Memory B cell (primary cell): Measurements from ENCODE around the gene HOXD3.

Source experiments
- ATAC-seq: fragments of 150-1000 bp; cut with Tn5 transposase; 2 replicates; pipeline ENCODE4 v1.10.0; 2021; ENCODE audit warnings: low read depth, mild to moderate bottlenecking, moderate library complexity
- DNase-seq, 2 donors: peaks; one replicate each; pipeline ENCODE4 v3.0.0; 2022; ENCODE audit warnings: low spot score in 2 of 2
- H3K27ac Mint-ChIP-seq: one replicate; pipeline ENCODE4 v1.8.0; 2022; ENCODE audit warnings: mild to moderate bottlenecking, moderate library complexity, mixed read lengths
- H3K27me3 Mint-ChIP-seq: one replicate; pipeline ENCODE4 v1.8.0; 2022; ENCODE audit warnings: mixed read lengths
- H3K36me3 Mint-ChIP-seq: one replicate; pipeline ENCODE4 v1.8.0; 2022; ENCODE audit warnings: mild to moderate bottlenecking, mixed read lengths
- H3K4me1 Mint-ChIP-seq: one replicate; pipeline ENCODE4 v1.8.0; 2022; ENCODE audit warnings: mixed read lengths
- H3K4me3 Mint-ChIP-seq: one replicate; pipeline ENCODE4 v1.8.0; 2022; ENCODE audit warnings: mild to moderate bottlenecking, moderate library complexity, mixed read lengths
- H3K9me3 Mint-ChIP-seq: one replicate; pipeline ENCODE4 v1.8.0; 2022; ENCODE audit warnings: mixed read lengths

Gene HOXD3

GRCh38 chr2:176126929-176127773, 30.0 kb upstream of the HOXD3 start:
- H3K27ac Mint-ChIP-seq = peak overlapping the region; percentile 78
- peak; percentile 66 to 74 for DNase-seq
- H3K27me3 Mint-ChIP-seq = peaks cover 30% of the 10 kb centered on the region
- no peak overlapping the region for H3K4me3 Mint-ChIP-seq
- ATAC-seq = peak; percentile 37
- H3K4me1 Mint-ChIP-seq = peaks cover 2% of the 10 kb centered on the region
- peaks cover 2% of the 10 kb centered on the region for H3K36me3 Mint-ChIP-seq
- H3K9me3 Mint-ChIP-seq = no peaks in the 10 kb centered on the region

- peaks cover 2% of the 10 kb centered on the region for H3K36me3 Mint-ChIP-seq
Observed at GRCh38 chr2:176127774-176128072, 29.4 kb upstream of the HOXD3 start.

GRCh38 chr2:176128172-176128981, 28.7 kb upstream of the HOXD3 start:
- DNase-seq (no peak), ATAC-seq (no peak)
- Mint-ChIP-seq H3K27ac (peak overlapping the region; percentile 78), H3K9me3 (no peaks in the 10 kb centered on the region), H3K4me1 (peaks cover 5% of the 10 kb centered on the region), H3K36me3 (peaks cover 2% of the 10 kb centered on the region), H3K27me3 (peaks cover 35% of the 10 kb centered on the region), H3K4me3 (no peak overlapping the region)

More at GRCh38 chr2:176127774-176128072, 29.4 kb upstream of the HOXD3 start:
- Mint-ChIP-seq H3K27me3 (peaks cover 34% of the 10 kb centered on the region), H3K9me3 (no peaks in the 10 kb centered on the region), H3K4me1 (peaks cover 5% of the 10 kb centered on the region), H3K27ac (peak overlapping the region; percentile 78), H3K4me3 (no peak overlapping the region)
- ATAC-seq (no peak), DNase-seq (no peak)

DNA sequence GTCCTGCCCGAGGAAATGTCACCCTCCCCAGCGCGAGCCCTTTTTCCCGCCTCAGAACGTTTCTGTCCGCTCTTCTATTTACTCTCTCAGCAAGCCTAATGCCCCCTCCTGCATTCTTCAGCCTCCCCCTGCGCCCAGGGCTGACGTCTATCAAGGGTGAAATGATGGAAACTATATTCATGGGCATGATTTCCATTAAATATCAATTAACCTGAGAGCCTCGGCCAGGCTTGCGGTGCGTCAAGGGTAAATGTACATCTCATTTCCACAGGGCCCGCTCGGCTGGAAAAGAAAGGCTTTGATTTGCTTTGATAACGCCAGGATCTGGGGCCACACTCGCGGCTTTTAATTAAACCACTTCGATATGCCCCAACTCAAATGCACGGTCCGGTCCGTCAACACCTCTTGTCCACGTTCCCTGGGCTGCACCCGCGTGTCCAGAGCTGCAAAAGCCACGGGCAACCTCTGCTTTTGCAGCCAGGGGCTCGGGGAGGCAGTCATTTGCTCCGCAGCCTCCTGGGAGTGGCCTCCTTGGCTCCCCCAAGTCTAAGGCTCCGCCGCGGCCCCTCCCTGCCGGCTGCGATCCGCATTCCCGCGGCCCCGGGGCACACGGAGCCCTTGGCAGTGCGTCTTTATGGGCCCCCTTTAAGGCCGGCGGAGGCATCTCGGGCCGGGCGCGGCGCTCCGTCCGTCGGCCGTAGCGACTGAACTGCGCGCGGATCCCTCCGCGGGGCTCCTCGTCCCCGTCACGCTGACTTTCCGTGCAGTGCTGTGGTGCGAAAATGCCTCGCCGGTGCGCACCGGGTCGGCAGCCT, 27.9 kb upstream of the HOXD3 start, which contains the start of gene HOXD8:
HOXD8 (plus strand) TSS at position 724 of the 815 bp plus-strand sequence. CDS start 662 bp downstream, outside the sequence.
- ATAC-seq (no peak), DNase-seq (no peak)
- peaks cover 2% of the 10 kb centered on the region for H3K36me3 Mint-ChIP-seq
- peaks cover 5% of the 10 kb centered on the region for H3K4me1 Mint-ChIP-seq
- H3K27ac Mint-ChIP-seq = peak within 1 kb of the TSS; percentile 78
- peaks cover 34% of the 10 kb centered on the region for H3K27me3 Mint-ChIP-seq
- no peak within 1 kb of the TSS for H3K4me3 Mint-ChIP-seq
- H3K9me3 Mint-ChIP-seq = no peaks in the 10 kb centered on the region

DNA sequence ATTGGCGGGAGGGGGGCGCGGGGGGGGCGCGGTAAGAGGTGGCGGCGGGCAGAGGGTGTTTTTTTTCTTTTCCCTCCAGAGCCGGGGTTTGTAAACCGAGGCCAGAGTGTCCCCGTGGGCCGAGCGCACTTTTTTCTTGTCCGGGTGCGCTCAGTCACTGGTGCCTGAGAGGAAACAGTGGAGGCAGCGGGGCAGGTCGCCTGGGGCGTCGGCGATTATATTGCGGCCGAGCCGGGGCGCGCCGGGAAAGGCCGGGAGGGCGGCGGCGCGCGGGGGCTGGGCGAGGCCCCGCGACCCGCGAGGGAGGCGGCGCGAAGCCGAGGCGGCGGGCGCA, 27.3 kb upstream of the HOXD3 start:
- DNase-seq = no peak
- peaks cover 2% of the 10 kb centered on the region for H3K36me3 Mint-ChIP-seq
- ATAC-seq = no peak
- no peak overlapping the region for H3K4me3 Mint-ChIP-seq
- peaks cover 31% of the 10 kb centered on the region for H3K27me3 Mint-ChIP-seq
- H3K27ac Mint-ChIP-seq = no peak overlapping the region
- peaks cover 5% of the 10 kb centered on the region for H3K4me1 Mint-ChIP-seq
- no peaks in the 10 kb centered on the region for H3K9me3 Mint-ChIP-seq

DNA sequence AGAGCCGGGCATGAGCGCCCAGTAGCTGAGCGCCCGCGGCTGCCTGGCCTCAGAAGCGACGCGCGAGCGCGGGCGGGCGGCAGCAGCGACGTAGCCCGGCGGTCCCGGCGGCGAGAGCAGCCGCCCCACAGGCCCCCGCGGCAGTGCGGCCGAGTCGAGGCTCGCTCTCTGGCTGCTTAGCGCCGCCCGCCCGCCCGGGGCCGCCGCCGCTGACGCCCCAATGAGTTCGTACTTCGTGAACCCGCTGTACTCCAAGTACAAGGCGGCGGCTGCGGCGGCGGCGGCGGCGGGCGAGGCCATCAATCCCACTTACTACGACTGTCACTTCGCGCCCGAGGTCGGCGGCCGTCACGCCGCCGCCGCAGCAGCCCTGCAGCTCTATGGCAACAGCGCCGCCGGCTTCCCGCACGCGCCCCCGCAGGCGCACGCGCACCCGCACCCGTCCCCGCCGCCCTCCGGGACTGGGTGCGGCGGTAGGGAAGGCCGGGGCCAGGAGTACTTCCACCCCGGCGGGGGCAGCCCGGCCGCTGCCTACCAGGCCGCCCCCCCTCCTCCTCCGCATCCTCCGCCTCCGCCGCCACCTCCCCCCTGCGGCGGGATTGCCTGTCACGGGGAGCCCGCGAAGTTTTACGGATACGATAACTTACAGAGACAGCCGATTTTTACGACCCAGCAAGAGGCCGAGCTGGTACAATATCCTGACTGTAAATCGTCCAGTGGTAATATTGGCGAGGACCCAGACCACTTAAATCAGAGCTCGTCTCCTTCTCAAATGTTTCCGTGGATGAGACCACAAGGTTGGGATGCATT, 26.8 kb upstream of the HOXD3 start:
- Mint-ChIP-seq H3K9me3 (no peaks in the 10 kb centered on the region), H3K27me3 (peaks cover 29% of the 10 kb centered on the region), H3K36me3 (peaks cover 2% of the 10 kb centered on the region), H3K4me1 (peaks cover 5% of the 10 kb centered on the region), H3K27ac (peak overlapping the region; percentile 87), H3K4me3 (peak overlapping the region; percentile 29)
- ATAC-seq (no peak), DNase-seq (no peak)

DNA sequence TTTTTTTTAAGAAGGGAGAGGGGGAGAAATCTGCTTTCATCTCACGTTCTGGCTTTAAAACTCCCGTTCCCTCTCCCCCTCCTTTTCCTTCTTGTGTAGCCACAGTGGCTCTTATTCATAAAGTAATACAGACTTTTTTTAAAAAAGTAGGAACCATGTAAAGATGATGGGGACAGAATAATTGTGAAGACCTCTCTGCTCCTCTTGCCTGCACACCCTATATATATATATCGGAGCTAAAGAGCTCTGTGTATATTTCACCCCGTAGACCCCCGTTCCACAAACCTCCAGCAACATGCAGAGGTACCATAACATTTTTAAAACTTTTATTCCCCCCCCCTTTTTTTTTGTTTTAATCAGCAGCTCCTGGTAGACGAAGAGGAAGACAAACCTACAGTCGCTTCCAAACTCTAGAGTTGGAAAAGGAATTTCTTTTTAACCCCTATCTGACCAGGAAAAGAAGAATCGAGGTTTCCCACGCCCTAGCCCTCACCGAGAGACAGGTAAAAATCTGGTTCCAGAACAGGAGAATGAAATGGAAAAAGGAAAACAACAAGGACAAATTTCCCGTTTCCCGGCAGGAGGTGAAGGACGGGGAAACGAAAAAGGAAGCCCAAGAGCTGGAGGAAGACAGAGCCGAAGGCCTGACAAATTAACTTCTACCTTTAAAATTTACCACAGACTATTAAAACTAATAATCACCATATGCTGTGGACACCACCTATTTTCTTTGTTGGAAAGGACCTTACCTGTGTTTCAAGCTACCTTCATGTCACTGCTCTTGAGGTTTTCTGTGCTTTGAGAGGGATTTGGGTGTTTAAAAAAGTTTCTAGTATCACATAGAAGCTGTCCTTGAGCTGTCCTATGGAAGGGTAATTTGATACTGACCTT, 25.9 kb upstream of the HOXD3 start:
- DNase-seq (no peak), ATAC-seq (no peak)
- peaks cover 2% of the 10 kb centered on the region for H3K9me3 Mint-ChIP-seq
- H3K36me3 Mint-ChIP-seq = peaks cover 2% of the 10 kb centered on the region
- H3K4me3 Mint-ChIP-seq = no peak overlapping the region
- peaks cover 12% of the 10 kb centered on the region for H3K4me1 Mint-ChIP-seq
- H3K27me3 Mint-ChIP-seq = peaks cover 34% of the 10 kb centered on the region
- peak overlapping the region; percentile 87 for H3K27ac Mint-ChIP-seq

GRCh38 chr2:176131848-176132158, 25.3 kb upstream of the HOXD3 start:
- H3K4me3 Mint-ChIP-seq = no peak overlapping the region

GRCh38 chr2:176132205-176133171, 24.6 kb upstream of the HOXD3 start:
- Mint-ChIP-seq H3K4me1 (peaks cover 12% of the 10 kb centered on the region), H3K27me3 (peaks cover 35% of the 10 kb centered on the region), H3K4me3 (peak overlapping the region; percentile 68), H3K27ac (no peak overlapping the region), H3K36me3 (peaks cover 2% of the 10 kb centered on the region), H3K9me3 (peaks cover 2% of the 10 kb centered on the region)
- no peak for ATAC-seq
- DNase-seq = no peak

More at GRCh38 chr2:176131848-176132158, 25.3 kb upstream of the HOXD3 start:
- Mint-ChIP-seq H3K27ac (no peak overlapping the region), H3K36me3 (peaks cover 2% of the 10 kb centered on the region), H3K9me3 (peaks cover 2% of the 10 kb centered on the region), H3K27me3 (peaks cover 36% of the 10 kb centered on the region), H3K4me1 (peaks cover 12% of the 10 kb centered on the region)
- no peak for DNase-seq
- ATAC-seq = no peak

- peaks cover 12% of the 10 kb centered on the region for H3K4me1 Mint-ChIP-seq
- H3K27ac Mint-ChIP-seq = no peak overlapping the region
- peaks cover 2% of the 10 kb centered on the region for H3K9me3 Mint-ChIP-seq
- ATAC-seq = no peak
- no peak for DNase-seq
- H3K4me3 Mint-ChIP-seq = no peak overlapping the region
- peaks cover 2% of the 10 kb centered on the region for H3K36me3 Mint-ChIP-seq
- H3K27me3 Mint-ChIP-seq = peaks cover 30% of the 10 kb centered on the region
Observed at GRCh38 chr2:176133389-176133788, 23.7 kb upstream of the HOXD3 start.

- DNase-seq (no peak), ATAC-seq (no peak)
- H3K27ac Mint-ChIP-seq = no peak overlapping the region
- no peak overlapping the region for H3K4me3 Mint-ChIP-seq
- peaks cover 32% of the 10 kb centered on the region for H3K27me3 Mint-ChIP-seq
- H3K36me3 Mint-ChIP-seq = peaks cover 3% of the 10 kb centered on the region
- peaks cover 9% of the 10 kb centered on the region for H3K4me1 Mint-ChIP-seq
- H3K9me3 Mint-ChIP-seq = peaks cover 2% of the 10 kb centered on the region
Observed at GRCh38 chr2:176134035-176134434, 23.1 kb upstream of the HOXD3 start.

GRCh38 chr2:176135035-176135440, 22.1 kb upstream of the HOXD3 start:
- Mint-ChIP-seq H3K9me3 (peaks cover 2% of the 10 kb centered on the region), H3K27ac (no peak overlapping the region), H3K27me3 (peaks cover 38% of the 10 kb centered on the region), H3K36me3 (peaks cover 5% of the 10 kb centered on the region), H3K4me1 (peaks cover 9% of the 10 kb centered on the region), H3K4me3 (no peak overlapping the region)
- DNase-seq = no peak
- no peak for ATAC-seq
